Tibial nerve (tissue), 3 donors: ENCODE results near the gene LONP2.

Experiments
- CTCF ChIP-seq, 5 experiments: fragments of 200-600 bp in 3 of 5; fragments of 450-650 bp in 2 of 5; sonication (generic) in 3 of 5; IDR thresholded peaks; one replicate each; pipeline ENCODE4 v1.5.1; 2016 to 2019; ENCODE audit warnings: antibody characterized with exemption in 5 of 5, mild to moderate bottlenecking in 3 of 5, moderate library complexity in 2 of 5
- POLR2A ChIP-seq, 2 donors: fragments of 450-650 bp; IDR thresholded peaks; one replicate each; pipeline ENCODE4 v1.6.1; 2017; ENCODE audit warnings: antibody characterized with exemption in 2 of 2, mild to moderate bottlenecking in 2 of 2, moderate library complexity in 2 of 2

- TF ChIP-seq CTCF (IDR thresholded peaks at IDR 0.05) = no peak
- TF ChIP-seq POLR2A (IDR thresholded peaks at IDR 0.05) = no peak
Observed at GRCh38 chr16:48392407-48392806, 148.3 kb downstream of the LONP2 start.
